ENCODE results near the gene IRAK3.

IRAK3 gene

GRCh38 chr12:66270613-66271012 lies 81.6 kb downstream of the IRAK3 start:
- Histone ChIP-seq H3K27ac (ENCODE audit: low read depth, low read length) (no peak overlapping the region), H3K9me3 (ENCODE audit: control insufficient read depth in 5 of 5, low read length in 5 of 5) (no peaks in the 10 kb centered on the region), H3K27me3 (ENCODE audit: control insufficient read depth in 5 of 5, insufficient read depth in 4 of 5, low read length in 5 of 5) (no peaks in the 10 kb centered on the region), H3K4me1 (ENCODE audit: control insufficient read depth in 5 of 5, insufficient read depth in 5 of 5, low read length in 5 of 5) (peaks cover 0 to 7% (median 0%) of the 10 kb centered on the region in 5 donors), H3K9ac (ENCODE audit: low read length in 5 of 5) (no peak overlapping the region), H3K4me3 (ENCODE audit: low read depth in 1 of 5, low read length in 5 of 5) (no peak overlapping the region), H3K36me3 (ENCODE audit: control insufficient read depth in 5 of 5, insufficient read depth in 5 of 5, low read length in 5 of 5) (no peaks in the 10 kb centered on the region)

- H3K9me3 ChIP-seq (ENCODE audit: control insufficient read depth in 5 of 5, low read length in 5 of 5) = no peaks in the 10 kb centered on the region
- H3K4me3 ChIP-seq (ENCODE audit: low read depth in 1 of 5, low read length in 5 of 5) = no peak overlapping the region
- H3K27ac ChIP-seq (ENCODE audit: low read depth, low read length) = no peak overlapping the region
- no peaks in the 10 kb centered on the region for H3K27me3 ChIP-seq (ENCODE audit: control insufficient read depth in 5 of 5, insufficient read depth in 4 of 5, low read length in 5 of 5)
- no peaks in the 10 kb centered on the region for H3K36me3 ChIP-seq (ENCODE audit: control insufficient read depth in 5 of 5, insufficient read depth in 5 of 5, low read length in 5 of 5)
- no peak overlapping the region for H3K9ac ChIP-seq (ENCODE audit: low read length in 5 of 5)
- peaks cover 0 to 7% (median 0%) of the 10 kb centered on the region in 5 donors for H3K4me1 ChIP-seq (ENCODE audit: control insufficient read depth in 5 of 5, insufficient read depth in 5 of 5, low read length in 5 of 5)
Observed at GRCh38 chr12:66272650-66273049, 83.6 kb downstream of the IRAK3 start.

- Histone ChIP-seq H3K27ac (ENCODE audit: low read depth, low read length) (no peak overlapping the region), H3K36me3 (ENCODE audit: control insufficient read depth in 5 of 5, insufficient read depth in 5 of 5, low read length in 5 of 5) (no peaks in the 10 kb centered on the region), H3K27me3 (ENCODE audit: control insufficient read depth in 5 of 5, insufficient read depth in 4 of 5, low read length in 5 of 5) (peaks cover 0 to 4% (median 0%) of the 10 kb centered on the region in 5 donors), H3K4me3 (ENCODE audit: low read depth in 1 of 5, low read length in 5 of 5) (no peak overlapping the region), H3K9me3 (ENCODE audit: control insufficient read depth in 5 of 5, low read length in 5 of 5) (no peaks in the 10 kb centered on the region), H3K4me1 (ENCODE audit: control insufficient read depth in 5 of 5, insufficient read depth in 5 of 5, low read length in 5 of 5) (peaks cover 0 to 7% (median 0%) of the 10 kb centered on the region in 5 donors), H3K9ac (ENCODE audit: low read length in 5 of 5) (no peak overlapping the region)
Observed at GRCh38 chr12:66273147-66273546, 84.1 kb downstream of the IRAK3 start.

- Histone ChIP-seq H3K9ac (ENCODE audit: low read length in 5 of 5) (no peak overlapping the region), H3K9me3 (ENCODE audit: control insufficient read depth in 5 of 5, low read length in 5 of 5) (no peaks in the 10 kb centered on the region), H3K4me1 (ENCODE audit: control insufficient read depth in 5 of 5, insufficient read depth in 5 of 5, low read length in 5 of 5) (no peaks in the 10 kb centered on the region), H3K4me3 (ENCODE audit: low read depth in 1 of 5, low read length in 5 of 5) (no peak overlapping the region), H3K36me3 (ENCODE audit: control insufficient read depth in 5 of 5, insufficient read depth in 5 of 5, low read length in 5 of 5) (no peaks in the 10 kb centered on the region), H3K27me3 (ENCODE audit: control insufficient read depth in 5 of 5, insufficient read depth in 4 of 5, low read length in 5 of 5) (peaks cover 0 to 4% (median 0%) of the 10 kb centered on the region in 5 donors), H3K27ac (ENCODE audit: low read depth, low read length) (no peak overlapping the region)
Observed at GRCh38 chr12:66275040-66275439, 86.0 kb downstream of the IRAK3 start.

GRCh38 chr12:66279123-66279712 lies 90.2 kb downstream of the IRAK3 start:
- H3K36me3 ChIP-seq (ENCODE audit: control insufficient read depth in 5 of 5, insufficient read depth in 5 of 5, low read length in 5 of 5) = no peaks in the 10 kb centered on the region

GRCh38 chr12:66280561-66280960 lies 91.5 kb downstream of the IRAK3 start:
- Histone ChIP-seq H3K9ac (ENCODE audit: low read length in 5 of 5) (no peak overlapping the region), H3K4me1 (ENCODE audit: control insufficient read depth in 5 of 5, insufficient read depth in 5 of 5, low read length in 5 of 5) (no peaks in the 10 kb centered on the region), H3K9me3 (ENCODE audit: control insufficient read depth in 5 of 5, low read length in 5 of 5) (no peaks in the 10 kb centered on the region), H3K27ac (ENCODE audit: low read depth, low read length) (no peak overlapping the region), H3K36me3 (ENCODE audit: control insufficient read depth in 5 of 5, insufficient read depth in 5 of 5, low read length in 5 of 5) (no peaks in the 10 kb centered on the region), H3K27me3 (ENCODE audit: control insufficient read depth in 5 of 5, insufficient read depth in 4 of 5, low read length in 5 of 5) (peaks cover 0 to 4% (median 0%) of the 10 kb centered on the region in 5 donors), H3K4me3 (ENCODE audit: low read depth in 1 of 5, low read length in 5 of 5) (no peak overlapping the region)

More at GRCh38 chr12:66279123-66279712, 90.2 kb downstream of the IRAK3 start:
- Histone ChIP-seq H3K9ac (ENCODE audit: low read length in 5 of 5) (no peak overlapping the region), H3K27ac (ENCODE audit: low read depth, low read length) (no peak overlapping the region), H3K9me3 (ENCODE audit: control insufficient read depth in 5 of 5, low read length in 5 of 5) (no peaks in the 10 kb centered on the region), H3K4me1 (ENCODE audit: control insufficient read depth in 5 of 5, insufficient read depth in 5 of 5, low read length in 5 of 5) (no peaks in the 10 kb centered on the region), H3K27me3 (ENCODE audit: control insufficient read depth in 5 of 5, insufficient read depth in 4 of 5, low read length in 5 of 5) (peaks cover 0 to 4% (median 0%) of the 10 kb centered on the region in 5 donors), H3K4me3 (ENCODE audit: low read depth in 1 of 5, low read length in 5 of 5) (no peak overlapping the region)

- Histone ChIP-seq H3K4me1 (ENCODE audit: control insufficient read depth in 5 of 5, insufficient read depth in 5 of 5, low read length in 5 of 5) (no peaks in the 10 kb centered on the region), H3K9me3 (ENCODE audit: control insufficient read depth in 5 of 5, low read length in 5 of 5) (no peaks in the 10 kb centered on the region), H3K27me3 (ENCODE audit: control insufficient read depth in 5 of 5, insufficient read depth in 4 of 5, low read length in 5 of 5) (peaks cover 0 to 4% (median 0%) of the 10 kb centered on the region in 5 donors), H3K27ac (ENCODE audit: low read depth, low read length) (no peak overlapping the region), H3K4me3 (ENCODE audit: low read depth in 1 of 5, low read length in 5 of 5) (no peak overlapping the region), H3K9ac (ENCODE audit: low read length in 5 of 5) (no peak overlapping the region), H3K36me3 (ENCODE audit: control insufficient read depth in 5 of 5, insufficient read depth in 5 of 5, low read length in 5 of 5) (no peaks in the 10 kb centered on the region)
Observed at GRCh38 chr12:66282244-66282643, 93.2 kb downstream of the IRAK3 start.

- no peaks in the 10 kb centered on the region for H3K4me1 ChIP-seq (ENCODE audit: control insufficient read depth in 5 of 5, insufficient read depth in 5 of 5, low read length in 5 of 5)
- no peaks in the 10 kb centered on the region for H3K27me3 ChIP-seq (ENCODE audit: control insufficient read depth in 5 of 5, insufficient read depth in 4 of 5, low read length in 5 of 5)
- no peak overlapping the region for H3K9ac ChIP-seq (ENCODE audit: low read length in 5 of 5)
- H3K9me3 ChIP-seq (ENCODE audit: control insufficient read depth in 5 of 5, low read length in 5 of 5) = no peaks in the 10 kb centered on the region
- H3K27ac ChIP-seq (ENCODE audit: low read depth, low read length) = no peak overlapping the region
- H3K36me3 ChIP-seq (ENCODE audit: control insufficient read depth in 5 of 5, insufficient read depth in 5 of 5, low read length in 5 of 5) = no peaks in the 10 kb centered on the region
- no peak overlapping the region for H3K4me3 ChIP-seq (ENCODE audit: low read depth in 1 of 5, low read length in 5 of 5)
Observed at GRCh38 chr12:66287275-66287674, 98.3 kb downstream of the IRAK3 start.

- Histone ChIP-seq H3K27ac (ENCODE audit: low read depth, low read length) (no peak overlapping the region), H3K4me1 (ENCODE audit: control insufficient read depth in 5 of 5, insufficient read depth in 5 of 5, low read length in 5 of 5) (no peaks in the 10 kb centered on the region), H3K4me3 (ENCODE audit: low read depth in 1 of 5, low read length in 5 of 5) (no peak overlapping the region), H3K36me3 (ENCODE audit: control insufficient read depth in 5 of 5, insufficient read depth in 5 of 5, low read length in 5 of 5) (no peaks in the 10 kb centered on the region), H3K27me3 (ENCODE audit: control insufficient read depth in 5 of 5, insufficient read depth in 4 of 5, low read length in 5 of 5) (no peaks in the 10 kb centered on the region), H3K9ac (ENCODE audit: low read length in 5 of 5) (no peak overlapping the region), H3K9me3 (ENCODE audit: control insufficient read depth in 5 of 5, low read length in 5 of 5) (no peaks in the 10 kb centered on the region)
Observed at GRCh38 chr12:66288121-66288520, 99.1 kb downstream of the IRAK3 start.

- Histone ChIP-seq H3K27ac (ENCODE audit: low read depth, low read length) (no peak overlapping the region), H3K4me3 (ENCODE audit: low read depth in 1 of 5, low read length in 5 of 5) (no peak overlapping the region), H3K36me3 (ENCODE audit: control insufficient read depth in 5 of 5, insufficient read depth in 5 of 5, low read length in 5 of 5) (no peaks in the 10 kb centered on the region), H3K9ac (ENCODE audit: low read length in 5 of 5) (no peak overlapping the region), H3K4me1 (ENCODE audit: control insufficient read depth in 5 of 5, insufficient read depth in 5 of 5, low read length in 5 of 5) (no peaks in the 10 kb centered on the region), H3K9me3 (ENCODE audit: control insufficient read depth in 5 of 5, low read length in 5 of 5) (no peaks in the 10 kb centered on the region), H3K27me3 (ENCODE audit: control insufficient read depth in 5 of 5, insufficient read depth in 4 of 5, low read length in 5 of 5) (no peaks in the 10 kb centered on the region)
Observed at GRCh38 chr12:66289485-66289884, 100.5 kb downstream of the IRAK3 start.

All from subcutaneous abdominal adipose tissue (tissue), 5 donors.